Loucy (cell line): Measurements from ENCODE around the gene DVL3.

ENCODE experiments used
- CTCF ChIP-seq: fragments of 200-600 bp; sonication (generic); conservative IDR thresholded peaks from 2 replicates; pipeline ENCODE4 v1.5.1; 2014; ENCODE audit warnings: mild to moderate bottlenecking, antibody characterized with exemption, low read length
- EZH2phosphoT487 ChIP-seq: fragments of 200-600 bp; IDR thresholded peaks from 2 replicates; pipeline ENCODE4 v1.6.1; 2018; ENCODE audit warnings: antibody characterized with exemption, mild to moderate bottlenecking, moderate library complexity, borderline replicate concordance

GRCh38 chr3:184145111-184145524, 10.1 kb upstream of the DVL3 start:
- TF ChIP-seq CTCF (peak; percentile 63), EZH2phosphoT487 (no peak)
